ENCODE measurements around the gene KIAA0825. TPM values are rescaled to one million over a fixed set of nuclear protein-coding genes. Genes with fewer than 3 reads are reported as not detected.

The KIAA0825 gene
- total and polyA plus RNA-seq, 2 of the 8 experiments (the other 6 are each of a cell fraction or from before 2014, with no cell fraction given), result 0.60 to 1.0 TPM

- Histone ChIP-seq H2BK20ac (ENCODE audit: low read length) (no peak overlapping the region), H3K23ac (ENCODE audit: insufficient read length) (no peak overlapping the region), H2AFZ (ENCODE audit: low read length) (no peak overlapping the region), H3K4me1 (replicated peaks in 1 of 4; ENCODE audit: control insufficient read depth in 3 of 4, insufficient read depth in 4 of 4, low read length in 3 of 4) (no peaks in the 10 kb centered on the region), H3K23me2 (ENCODE audit: low read depth, low read length) (no peaks in the 10 kb centered on the region), H3K9me3 (ENCODE audit: insufficient read depth in 2 of 2, low read depth in 1 of 2, low read length in 1 of 2) (no peaks in the 10 kb centered on the region), H3K4ac (replicated peaks; ENCODE audit: insufficient read length, low read depth, low read length) (no peak overlapping the region), H3K4me3 (ENCODE audit: extremely low read depth in 1 of 4, insufficient read depth in 2 of 4, low read depth in 3 of 4, low read length in 4 of 4) (no peak overlapping the region), H3K27me3 (replicated peaks in 1 of 4; ENCODE audit: control insufficient read depth in 3 of 4, extremely low read depth in 1 of 4, insufficient read depth in 3 of 4, low read length in 3 of 4) (no peaks in the 10 kb centered on the region), H3K4me2 (ENCODE audit: insufficient read depth in 1 of 2, low read depth in 2 of 2, low read length in 2 of 2) (no peak overlapping the region), H3K9ac (replicated peaks in 1 of 4; ENCODE audit: extremely low read depth in 1 of 4, low read depth in 3 of 4, low read length in 3 of 4) (no peak overlapping the region), H3K14ac (ENCODE audit: insufficient read length) (no peak overlapping the region), H4K91ac (replicated peaks; ENCODE audit: insufficient read length, low read length) (no peak overlapping the region), H3K27ac (ENCODE audit: low read depth, low read length) (no peak overlapping the region), H4K5ac (ENCODE audit: insufficient read length, low read depth, low read length) (no peak overlapping the region), H3K79me2 (ENCODE audit: control insufficient read depth in 1 of 2, insufficient read depth in 2 of 2, low read length in 2 of 2) (no peaks in the 10 kb centered on the region), H3K79me1 (ENCODE audit: low read depth, low read length) (no peaks in the 10 kb centered on the region), H2BK15ac (ENCODE audit: low read length) (no peak overlapping the region), H2BK12ac (ENCODE audit: low read depth, low read length) (no peak overlapping the region), H4K8ac (ENCODE audit: extremely low read depth, insufficient read depth, low read length) (no peak overlapping the region), H2AK5ac (ENCODE audit: low read depth, low read length) (no peak overlapping the region), H3K36me3 (ENCODE audit: control insufficient read depth in 2 of 4, insufficient read depth in 4 of 4, low read length in 3 of 4) (no peaks in the 10 kb centered on the region), H4K20me1 (replicated peaks in 1 of 2; ENCODE audit: control insufficient read depth in 1 of 2, insufficient read depth in 2 of 2, low read length in 2 of 2) (no peaks in the 10 kb centered on the region), H2BK120ac (replicated peaks; ENCODE audit: low read depth, low read length) (no peak overlapping the region), H3K56ac (replicated peaks; ENCODE audit: insufficient read length, low read depth, low read length) (no peak overlapping the region), H3K18ac (ENCODE audit: extremely low read depth, low read length) (no peak overlapping the region), H2BK5ac (ENCODE audit: low read depth, low read length) (no peak overlapping the region)
- FAIRE-seq (no peak), DNase-seq (ENCODE audit: low read depth in 1 of 2, low spot score in 2 of 2) (no peak)
- WGBS, 2 experiments (ENCODE audit: extremely low coverage in 1 of 2, insufficient coverage in 1 of 2, insufficient read length in 1 of 2, insufficient replicate concordance in 2 of 2, low coverage in 1 of 2, low lambda C conversion rate in 2 of 2, missing lambda C conversion rate in 1 of 2), result 92% methylated on average over 6 of the region's 6 CpGs; no CpG with 5 or more reads in 1 of the 2 experiments
- POLR2A ChIA-PET (ENCODE audit: partially characterized antibody), result no interaction called here
- TF ChIP-seq KDM4A (IDR thresholded peaks at IDR 0.05; ENCODE audit: low read depth, low read length, severe bottlenecking), result no peak
- CTCF ChIA-PET (ENCODE audit: partially characterized antibody), result no interaction called here
Measured at GRCh38 chr5:94470802-94471201, 147.6 kb downstream of the KIAA0825 start.
